ENCODE results near the gene DMRTA1. TPM values are rescaled to one million over a fixed set of nuclear protein-coding genes. Genes with fewer than 3 reads are reported as not detected.
"Not testable (repeated sequence)": the region's sequence is repeated elsewhere in the genome, so short reads cannot be mapped to it uniquely, and the experiment has no call there.

DMRTA1 gene
- polyA plus RNA-seq (ENCODE audit: insufficient read length), result 0.08 TPM

- peak; percentile 43 for DNase-seq (ENCODE audit: low read depth)
These were observed at the start of gene DMRTA1 for GRCh38 chr9:22446589-22446949. DMRTA1 (plus strand) TSS chr9:22446824; CDS start chr9:22447066, 242 bp downstream.

- no peak for DNase-seq (ENCODE audit: low read depth)
These were observed 45.0 kb upstream of the DMRTA1 start for GRCh38 chr9:22401671-22402070.

- no peak for DNase-seq (ENCODE audit: low read depth)
These were observed 40.6 kb upstream of the DMRTA1 start for GRCh38 chr9:22405869-22406659.

- no peak for DNase-seq (ENCODE audit: low read depth)
These were observed 32.7 kb upstream of the DMRTA1 start for GRCh38 chr9:22413884-22414283.

- DNase-seq (ENCODE audit: low read depth), result no peak
These were observed 30.5 kb upstream of the DMRTA1 start for GRCh38 chr9:22415941-22416691.

GRCh38 chr9:22416692-22417060 is 29.9 kb upstream of the DMRTA1 start:
- no peak for DNase-seq (ENCODE audit: low read depth)

- no peak for DNase-seq (ENCODE audit: low read depth)
These were observed 23.1 kb upstream of the DMRTA1 start for GRCh38 chr9:22423566-22423965.

GRCh38 chr9:22424616-22425015 is 22.0 kb upstream of the DMRTA1 start:
- DNase-seq (ENCODE audit: low read depth), result no peak

GRCh38 chr9:22425551-22425950 is 21.1 kb upstream of the DMRTA1 start:
- DNase-seq (ENCODE audit: low read depth), result no peak

- DNase-seq (ENCODE audit: low read depth), result no peak
These were observed 19.3 kb upstream of the DMRTA1 start for GRCh38 chr9:22427226-22427880.

GRCh38 chr9:22433691-22434090 is 12.9 kb upstream of the DMRTA1 start:
- no peak for DNase-seq (ENCODE audit: low read depth)

GRCh38 chr9:22435252-22435651 is 11.4 kb upstream of the DMRTA1 start:
- DNase-seq (ENCODE audit: low read depth), result not testable (repeated sequence)

GRCh38 chr9:22437461-22438067 is 9.1 kb upstream of the DMRTA1 start:
- not testable (repeated sequence) for DNase-seq (ENCODE audit: low read depth)

GRCh38 chr9:22440841-22441240 is 5.8 kb upstream of the DMRTA1 start:
- DNase-seq (ENCODE audit: low read depth), result no peak

GRCh38 chr9:22446950-22447617 is 460 bp downstream of the DMRTA1 start:
- DNase-seq (ENCODE audit: low read depth), result no peak

- DNase-seq (ENCODE audit: low read depth), result no peak
These were observed 1.1 kb downstream of the DMRTA1 start for GRCh38 chr9:22447618-22448305.

GRCh38 chr9:22449719-22450118 is 3.1 kb downstream of the DMRTA1 start:
- no peak for DNase-seq (ENCODE audit: low read depth)

- no peak for DNase-seq (ENCODE audit: low read depth)
These were observed 5.9 kb downstream of the DMRTA1 start for GRCh38 chr9:22452415-22453010.

- no peak for DNase-seq (ENCODE audit: low read depth)
These were observed 7.4 kb downstream of the DMRTA1 start for GRCh38 chr9:22454016-22454415.

GRCh38 chr9:22455181-22455580 is 8.6 kb downstream of the DMRTA1 start:
- DNase-seq (ENCODE audit: low read depth), result no peak

- DNase-seq (ENCODE audit: low read depth), result no peak
These were observed 10.8 kb downstream of the DMRTA1 start for GRCh38 chr9:22457448-22457847.

Data from forelimb muscle (tissue), 1 donor.